ENCODE results near the gene HIBADH. TPM values are rescaled to one million over a fixed set of nuclear protein-coding genes. Genes with fewer than 3 reads are reported as not detected.

HIBADH gene
- polyA plus RNA-seq (2012; ENCODE audit: missing spikeins): 27.9 TPM

- TF ChIP-seq POLR2A (IDR thresholded peaks at IDR 0.05; ENCODE audit: low read depth, low read length): peak; percentile 71; the same call in 1 of the 2 replicates
- TF ChIP-seq TAF1 (IDR thresholded peaks at IDR 0.05; ENCODE audit: borderline replicate concordance, low read depth, low read length): no peak
- TF ChIP-seq POLR2AphosphoS5 (IDR thresholded peaks at IDR 0.05; ENCODE audit: low read depth, low read length): peak; percentile 59; the same call in 1 of the 2 replicates
- DNase-seq (ENCODE audit: insufficient read length): peak; percentile 89
- FAIRE-seq: peak; percentile 97
These were observed at the start of gene HIBADH for GRCh38 chr7:27662490-27663205. HIBADH (minus strand) TSS chr7:27662883; CDS start chr7:27662788, 95 bp downstream.

- FAIRE-seq: no peak
These were observed 49.5 kb upstream of the HIBADH start for GRCh38 chr7:27712217-27712616.

GRCh38 chr7:27709137-27710075 lies 46.7 kb upstream of the HIBADH start:
- TF ChIP-seq POLR2A (IDR thresholded peaks at IDR 0.05; ENCODE audit: low read depth, low read length) (no peak), TAF1 (IDR thresholded peaks at IDR 0.05; ENCODE audit: borderline replicate concordance, low read depth, low read length) (no peak), POLR2AphosphoS5 (IDR thresholded peaks at IDR 0.05; ENCODE audit: low read depth, low read length) (no peak)
- no peak for DNase-seq (ENCODE audit: insufficient read length)
- FAIRE-seq: no peak

More at GRCh38 chr7:27712217-27712616, 49.5 kb upstream of the HIBADH start:
- DNase-seq (ENCODE audit: insufficient read length): no peak
- TF ChIP-seq POLR2AphosphoS5 (IDR thresholded peaks at IDR 0.05; ENCODE audit: low read depth, low read length): no peak
- no peak for TF ChIP-seq TAF1 (IDR thresholded peaks at IDR 0.05; ENCODE audit: borderline replicate concordance, low read depth, low read length)
- TF ChIP-seq POLR2A (IDR thresholded peaks at IDR 0.05; ENCODE audit: low read depth, low read length): no peak

GRCh38 chr7:27708485-27708884 lies 45.8 kb upstream of the HIBADH start:
- FAIRE-seq (no peak), DNase-seq (ENCODE audit: insufficient read length) (no peak)
- no peak for TF ChIP-seq TAF1 (IDR thresholded peaks at IDR 0.05; ENCODE audit: borderline replicate concordance, low read depth, low read length)
- no peak for TF ChIP-seq POLR2AphosphoS5 (IDR thresholded peaks at IDR 0.05; ENCODE audit: low read depth, low read length)
- no peak for TF ChIP-seq POLR2A (IDR thresholded peaks at IDR 0.05; ENCODE audit: low read depth, low read length)

- FAIRE-seq: no peak
- no peak for DNase-seq (ENCODE audit: insufficient read length)
- no peak for TF ChIP-seq POLR2A (IDR thresholded peaks at IDR 0.05; ENCODE audit: low read depth, low read length)
- no peak for TF ChIP-seq POLR2AphosphoS5 (IDR thresholded peaks at IDR 0.05; ENCODE audit: low read depth, low read length)
- TF ChIP-seq TAF1 (IDR thresholded peaks at IDR 0.05; ENCODE audit: borderline replicate concordance, low read depth, low read length): no peak
These were observed 42.5 kb upstream of the HIBADH start for GRCh38 chr7:27705200-27705594.

GRCh38 chr7:27704422-27705199 lies 41.9 kb upstream of the HIBADH start:
- no peak for TF ChIP-seq TAF1 (IDR thresholded peaks at IDR 0.05; ENCODE audit: borderline replicate concordance, low read depth, low read length)
- no peak for TF ChIP-seq POLR2AphosphoS5 (IDR thresholded peaks at IDR 0.05; ENCODE audit: low read depth, low read length)
- TF ChIP-seq POLR2A (IDR thresholded peaks at IDR 0.05; ENCODE audit: low read depth, low read length): no peak
- no peak for FAIRE-seq
- no peak for DNase-seq (ENCODE audit: insufficient read length)

- FAIRE-seq (no peak), DNase-seq (ENCODE audit: insufficient read length) (no peak)
- TF ChIP-seq POLR2AphosphoS5 (IDR thresholded peaks at IDR 0.05; ENCODE audit: low read depth, low read length) (no peak), TAF1 (IDR thresholded peaks at IDR 0.05; ENCODE audit: borderline replicate concordance, low read depth, low read length) (no peak), POLR2A (IDR thresholded peaks at IDR 0.05; ENCODE audit: low read depth, low read length) (no peak)
These were observed 40.5 kb upstream of the HIBADH start for GRCh38 chr7:27703181-27703580.

GRCh38 chr7:27700501-27700900 lies 37.8 kb upstream of the HIBADH start:
- no peak for TF ChIP-seq POLR2A (IDR thresholded peaks at IDR 0.05; ENCODE audit: low read depth, low read length)
- no peak for TF ChIP-seq TAF1 (IDR thresholded peaks at IDR 0.05; ENCODE audit: borderline replicate concordance, low read depth, low read length)
- no peak for TF ChIP-seq POLR2AphosphoS5 (IDR thresholded peaks at IDR 0.05; ENCODE audit: low read depth, low read length)
- FAIRE-seq: no peak
- DNase-seq (ENCODE audit: insufficient read length): no peak

- DNase-seq (ENCODE audit: insufficient read length): no peak
- no peak for FAIRE-seq
- TF ChIP-seq POLR2AphosphoS5 (IDR thresholded peaks at IDR 0.05; ENCODE audit: low read depth, low read length) (no peak), TAF1 (IDR thresholded peaks at IDR 0.05; ENCODE audit: borderline replicate concordance, low read depth, low read length) (no peak), POLR2A (IDR thresholded peaks at IDR 0.05; ENCODE audit: low read depth, low read length) (no peak)
These were observed 37.1 kb upstream of the HIBADH start for GRCh38 chr7:27699751-27700150.

GRCh38 chr7:27697861-27698430 lies 35.3 kb upstream of the HIBADH start:
- no peak for FAIRE-seq
- TF ChIP-seq TAF1 (IDR thresholded peaks at IDR 0.05; ENCODE audit: borderline replicate concordance, low read depth, low read length) (no peak), POLR2AphosphoS5 (IDR thresholded peaks at IDR 0.05; ENCODE audit: low read depth, low read length) (no peak), POLR2A (IDR thresholded peaks at IDR 0.05; ENCODE audit: low read depth, low read length) (no peak)
- peak; percentile 7 for DNase-seq (ENCODE audit: insufficient read length)

Measured in GM12892 (cell line).